Skeletal muscle satellite cell (primary cell): ENCODE data around the gene ISM1.

ENCODE experiments used
- H3K27me3 ChIP-seq: 2 replicates; pipeline ENCODE4 v1.7.0; 2013; ENCODE audit warnings: low read length; ENCODE audit not compliant: control insufficient read depth, insufficient read depth
- H3K36me3 ChIP-seq: 2 replicates; pipeline ENCODE4 v1.7.0; 2013; ENCODE audit warnings: mild to moderate bottlenecking, control low read depth, low read length; ENCODE audit not compliant: insufficient read depth
- H3K4me1 ChIP-seq: 2 replicates; pipeline ENCODE4 v1.7.0; 2013; ENCODE audit warnings: low read length; ENCODE audit not compliant: control insufficient read depth, insufficient read depth
- H3K4me2 ChIP-seq: 2 replicates; pipeline ENCODE4 v1.7.0; 2013; ENCODE audit warnings: mild to moderate bottlenecking, low read length
- H3K4me3 ChIP-seq: 2 replicates; pipeline ENCODE4 v1.7.0; 2013; ENCODE audit warnings: low read length
- H3K9ac ChIP-seq: 2 replicates; pipeline ENCODE4 v1.7.0; 2013; ENCODE audit warnings: mild to moderate bottlenecking, low read depth, low read length, moderate library complexity
- H3K9me3 ChIP-seq: replicated peaks from 2 replicates; pipeline ENCODE4 v1.7.0; 2013; ENCODE audit warnings: mild to moderate bottlenecking, control low read depth, low read length

Gene ISM1

DNA sequence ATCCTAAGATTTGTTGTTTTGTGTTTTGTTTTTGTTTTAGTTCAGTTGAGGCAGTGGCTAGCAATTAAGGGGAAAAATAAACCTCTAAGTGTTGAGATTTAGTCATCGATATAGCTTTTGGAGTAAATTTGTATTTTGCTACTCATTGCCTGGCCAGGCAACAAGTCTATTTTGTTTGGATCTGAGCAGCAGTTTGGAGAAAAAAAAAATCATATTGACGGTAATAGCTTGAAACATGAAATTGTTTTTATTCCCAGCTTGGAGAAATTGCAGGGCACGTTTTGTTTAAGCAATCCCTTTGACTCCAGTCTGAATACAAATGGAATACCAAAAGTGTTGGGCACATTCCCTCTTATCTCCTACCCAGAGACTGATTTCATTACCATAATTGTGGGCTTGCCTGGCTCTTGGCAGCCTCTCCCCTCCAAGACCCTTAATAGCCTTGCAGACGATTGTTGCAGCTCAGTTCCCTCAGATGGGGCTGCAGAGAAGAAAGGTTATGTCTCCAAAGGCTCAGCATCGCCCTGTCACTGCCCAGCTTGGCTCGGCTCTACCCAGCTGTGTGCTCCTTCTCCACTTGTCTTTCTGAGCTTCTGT is 56.0 kb downstream of the ISM1 start:
- no peak overlapping the region for H3K4me3 ChIP-seq
- H3K4me1 ChIP-seq, result no peaks in the 10 kb centered on the region
- no peaks in the 10 kb centered on the region for H3K36me3 ChIP-seq
- no peak overlapping the region for H3K4me2 ChIP-seq
- H3K27me3 ChIP-seq, result peaks cover 8% of the 10 kb centered on the region
- H3K9me3 ChIP-seq, result no peaks in the 10 kb centered on the region
- no peak overlapping the region for H3K9ac ChIP-seq

DNA sequence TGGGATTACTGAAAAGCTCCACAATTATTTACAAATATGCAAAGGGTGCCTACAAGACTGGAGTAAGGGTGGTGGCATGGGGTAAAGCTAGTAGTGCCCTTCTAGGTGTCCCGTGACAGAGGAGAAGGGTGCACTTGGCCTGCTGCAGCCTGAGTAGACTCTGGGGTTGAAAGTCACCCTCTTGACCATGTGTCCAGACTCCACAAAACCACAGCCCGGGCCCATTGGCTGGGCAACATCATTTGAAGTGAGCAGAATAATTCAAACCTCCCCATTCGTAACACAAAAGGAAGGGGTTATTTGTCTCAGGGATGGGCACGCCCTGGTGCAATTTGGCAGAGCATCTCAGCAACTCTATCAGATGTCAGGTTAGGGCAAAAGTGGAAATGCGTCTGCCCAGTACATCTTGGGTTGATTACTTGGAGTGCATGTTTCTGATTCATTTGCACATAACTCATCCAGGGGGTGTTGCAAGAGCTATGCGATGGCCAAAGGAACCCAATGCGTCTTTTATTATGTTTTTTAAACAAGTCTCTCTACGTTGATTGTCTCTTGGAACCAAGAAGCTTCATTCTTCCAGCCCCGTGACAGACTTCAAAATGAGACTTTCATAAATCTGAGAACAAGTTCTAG is 56.7 kb downstream of the ISM1 start:
- H3K9me3 ChIP-seq, result no peaks in the 10 kb centered on the region
- H3K9ac ChIP-seq, result no peak overlapping the region
- no peaks in the 10 kb centered on the region for H3K4me1 ChIP-seq
- no peak overlapping the region for H3K4me2 ChIP-seq
- peaks cover 8% of the 10 kb centered on the region for H3K27me3 ChIP-seq
- no peaks in the 10 kb centered on the region for H3K36me3 ChIP-seq
- H3K4me3 ChIP-seq, result no peak overlapping the region

DNA sequence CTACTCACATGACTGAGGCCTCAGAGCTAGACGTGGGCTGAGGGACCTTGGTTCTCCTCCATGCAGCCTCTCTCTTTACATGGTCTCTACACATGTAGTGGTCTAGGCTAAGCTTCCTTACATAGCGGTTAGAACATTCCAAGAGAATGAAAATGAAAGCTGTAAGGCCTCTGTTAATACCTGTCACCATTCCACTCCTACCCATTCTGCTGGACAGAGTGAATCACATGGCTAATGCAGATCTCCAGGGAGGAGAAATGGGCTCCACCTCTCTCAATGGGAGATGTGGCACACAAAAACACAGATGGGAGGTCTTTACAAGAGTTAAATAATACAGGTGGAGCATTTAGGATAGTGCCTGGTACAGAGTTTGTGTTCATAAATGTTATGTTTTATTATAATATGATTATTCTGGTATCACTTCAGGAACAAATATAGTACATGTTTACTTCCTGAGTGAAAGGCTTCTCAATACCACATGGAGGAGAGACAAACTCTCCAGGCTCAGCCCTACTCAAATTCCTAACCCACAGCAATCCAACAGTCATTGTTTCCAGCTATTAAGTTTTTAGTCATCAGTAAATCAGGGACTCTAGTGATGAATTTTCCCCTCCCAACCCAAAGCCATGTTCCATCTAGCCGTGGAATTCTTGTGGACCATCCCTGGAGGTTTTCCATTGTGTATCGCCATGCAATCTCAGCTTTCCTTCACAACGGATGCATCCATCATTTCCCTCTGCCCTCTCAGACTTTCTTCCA is 57.9 kb downstream of the ISM1 start:
- no peak overlapping the region for H3K9ac ChIP-seq
- H3K4me1 ChIP-seq, result no peaks in the 10 kb centered on the region
- no peaks in the 10 kb centered on the region for H3K9me3 ChIP-seq
- H3K36me3 ChIP-seq, result no peaks in the 10 kb centered on the region
- H3K4me3 ChIP-seq, result no peak overlapping the region
- no peak overlapping the region for H3K4me2 ChIP-seq
- H3K27me3 ChIP-seq, result peaks cover 3% of the 10 kb centered on the region

DNA sequence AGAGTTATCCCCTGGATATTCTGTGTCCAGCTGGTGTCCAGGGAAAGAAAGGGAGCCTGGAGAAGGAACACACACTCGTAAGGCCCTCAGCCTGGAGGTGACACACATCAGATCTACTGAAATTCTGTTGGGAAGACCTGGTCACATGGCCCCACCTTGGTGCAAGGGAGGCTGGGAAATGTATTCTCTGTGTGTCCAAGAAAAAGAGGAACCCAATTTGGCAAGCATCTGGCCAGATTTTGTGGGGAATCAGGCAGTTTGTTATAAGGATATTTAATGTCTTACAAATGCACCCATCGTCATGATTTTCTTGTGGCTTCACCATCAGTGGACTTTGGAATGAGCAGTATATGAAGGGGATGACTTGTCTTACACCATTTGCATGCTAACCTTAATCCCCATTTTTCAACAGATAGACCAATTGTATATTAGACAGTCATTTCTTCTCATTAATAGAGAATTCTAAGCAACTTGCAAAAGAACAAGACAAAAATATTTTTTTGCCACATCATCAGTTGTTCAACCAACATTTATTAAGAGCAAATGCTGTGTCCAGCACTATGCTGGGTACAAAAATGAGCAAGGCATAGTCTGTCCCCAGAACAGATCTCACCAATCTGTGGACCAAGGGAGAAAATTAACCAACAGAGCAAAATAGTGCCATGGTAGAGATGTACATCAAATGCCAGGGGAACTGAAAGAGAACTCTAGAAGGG is 59.7 kb downstream of the ISM1 start:
- no peak overlapping the region for H3K4me2 ChIP-seq
- no peaks in the 10 kb centered on the region for H3K36me3 ChIP-seq
- H3K4me1 ChIP-seq, result no peaks in the 10 kb centered on the region
- no peaks in the 10 kb centered on the region for H3K9me3 ChIP-seq
- H3K27me3 ChIP-seq, result no peaks in the 10 kb centered on the region
- no peak overlapping the region for H3K9ac ChIP-seq
- no peak overlapping the region for H3K4me3 ChIP-seq

DNA sequence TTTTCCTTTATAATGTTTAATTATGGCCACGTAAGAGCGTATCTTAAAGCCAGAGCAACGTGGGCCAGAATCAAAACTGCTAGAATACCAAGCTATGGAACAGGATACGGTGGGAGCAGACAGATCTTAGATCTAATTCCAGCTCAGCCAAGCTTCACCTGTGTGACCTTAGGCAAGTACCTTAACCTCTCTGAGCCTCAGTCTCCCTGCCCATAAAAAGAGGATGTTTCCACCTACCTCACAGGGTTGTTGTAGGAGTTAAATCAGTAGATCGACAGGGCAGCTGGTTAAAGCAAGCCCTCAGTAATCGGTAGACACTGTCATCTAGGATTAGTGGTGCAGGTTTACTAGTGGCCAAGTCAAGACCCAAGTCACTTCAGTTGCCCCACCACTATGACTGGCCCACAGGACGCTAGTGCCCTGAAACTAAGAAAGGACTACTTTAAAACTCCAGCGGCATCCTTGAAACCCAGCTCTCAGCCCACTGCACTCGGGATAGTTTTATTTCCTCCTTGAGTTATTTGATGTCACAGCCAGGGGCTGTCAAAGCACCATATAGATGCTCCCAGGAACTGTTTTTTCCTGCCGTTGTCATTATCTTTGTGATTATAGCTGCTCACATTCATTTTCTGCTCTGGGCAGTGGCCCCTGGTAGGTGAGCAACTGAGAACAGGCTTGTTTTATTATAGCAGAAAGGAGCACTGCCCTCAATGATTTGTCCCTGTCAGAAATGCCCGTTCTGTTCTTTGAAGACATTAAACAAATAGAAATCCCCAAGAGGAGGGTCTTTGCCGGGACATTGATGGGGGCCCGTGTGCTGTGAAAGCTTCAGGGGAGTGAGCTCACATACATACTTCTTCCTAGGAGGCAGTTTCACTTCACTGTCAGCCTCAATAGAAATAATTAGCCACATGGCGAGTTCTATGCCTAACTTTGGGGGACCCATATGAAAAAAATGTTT is 63.1 kb downstream of the ISM1 start:
- Histone ChIP-seq H3K36me3 (no peaks in the 10 kb centered on the region), H3K9me3 (no peaks in the 10 kb centered on the region), H3K4me2 (no peak overlapping the region), H3K4me3 (no peak overlapping the region), H3K4me1 (no peaks in the 10 kb centered on the region), H3K9ac (no peak overlapping the region), H3K27me3 (no peaks in the 10 kb centered on the region)

DNA sequence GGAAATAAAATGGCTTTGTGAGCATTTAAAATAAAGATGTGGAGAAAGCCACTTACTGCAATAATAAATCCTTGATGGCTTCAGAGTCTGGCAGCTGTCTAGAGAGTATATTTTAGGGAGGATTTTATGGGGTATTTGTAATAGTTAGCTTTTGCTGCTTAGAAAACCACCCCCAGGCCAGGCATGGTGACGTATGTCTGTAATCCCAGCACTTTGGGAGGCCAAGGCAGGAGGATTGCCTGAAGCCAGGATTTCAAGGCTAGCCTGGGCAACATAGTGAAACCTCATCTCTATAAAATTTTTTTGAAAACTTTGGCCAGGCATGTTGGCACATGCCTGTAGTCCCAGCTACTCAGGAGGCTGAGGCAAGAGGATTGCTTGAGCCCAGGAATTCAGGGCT is 63.8 kb downstream of the ISM1 start:
- H3K4me3 ChIP-seq, result no peak overlapping the region
- H3K9ac ChIP-seq, result no peak overlapping the region
- no peak overlapping the region for H3K4me2 ChIP-seq
- no peaks in the 10 kb centered on the region for H3K27me3 ChIP-seq
- H3K36me3 ChIP-seq, result no peaks in the 10 kb centered on the region
- no peaks in the 10 kb centered on the region for H3K9me3 ChIP-seq
- H3K4me1 ChIP-seq, result no peaks in the 10 kb centered on the region

DNA sequence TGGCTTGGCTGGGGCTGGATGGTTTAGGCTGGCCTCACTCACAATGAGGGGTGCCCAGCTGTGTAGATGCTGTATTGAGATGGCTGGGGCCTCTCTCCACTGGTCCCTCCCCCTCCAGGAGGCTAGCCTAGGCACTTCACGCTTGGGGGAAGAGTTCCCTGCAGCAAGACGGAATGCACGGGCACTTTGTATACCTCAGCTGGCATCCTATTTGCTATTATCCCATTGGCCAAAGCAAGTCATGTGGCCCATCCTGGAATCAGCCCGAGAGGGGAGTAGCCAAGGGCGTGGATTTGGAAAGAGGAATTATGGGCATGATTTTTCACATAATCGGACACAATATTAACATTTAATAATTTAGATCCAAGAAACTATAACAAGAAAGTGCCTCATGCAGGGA is 64.3 kb downstream of the ISM1 start:
- no peaks in the 10 kb centered on the region for H3K27me3 ChIP-seq
- H3K4me2 ChIP-seq, result no peak overlapping the region
- no peak overlapping the region for H3K4me3 ChIP-seq
- H3K4me1 ChIP-seq, result no peaks in the 10 kb centered on the region
- no peak overlapping the region for H3K9ac ChIP-seq
- H3K9me3 ChIP-seq, result no peaks in the 10 kb centered on the region
- no peaks in the 10 kb centered on the region for H3K36me3 ChIP-seq

DNA sequence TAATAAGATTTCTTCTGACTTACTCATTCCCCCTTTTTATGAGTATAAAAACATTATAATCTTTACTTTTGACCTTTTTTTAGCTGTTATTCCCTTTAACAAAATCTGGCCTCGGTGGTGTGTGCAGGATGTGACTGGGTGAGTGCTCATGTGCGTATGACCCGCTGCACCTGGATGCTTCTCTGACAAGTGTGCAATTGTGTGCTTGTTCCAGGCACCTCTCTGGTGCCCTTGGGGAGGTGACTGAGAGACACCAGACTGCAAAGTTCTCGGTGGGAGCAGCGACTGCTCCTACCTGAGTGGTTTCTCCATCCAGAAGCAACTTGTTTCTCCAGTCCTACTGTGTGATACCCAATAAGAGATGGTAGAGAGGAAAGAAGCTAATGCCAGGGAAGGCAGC is 65.0 kb downstream of the ISM1 start:
- Histone ChIP-seq H3K27me3 (no peaks in the 10 kb centered on the region), H3K36me3 (no peaks in the 10 kb centered on the region), H3K9ac (no peak overlapping the region), H3K9me3 (no peaks in the 10 kb centered on the region), H3K4me1 (no peaks in the 10 kb centered on the region), H3K4me2 (no peak overlapping the region), H3K4me3 (no peak overlapping the region)

DNA sequence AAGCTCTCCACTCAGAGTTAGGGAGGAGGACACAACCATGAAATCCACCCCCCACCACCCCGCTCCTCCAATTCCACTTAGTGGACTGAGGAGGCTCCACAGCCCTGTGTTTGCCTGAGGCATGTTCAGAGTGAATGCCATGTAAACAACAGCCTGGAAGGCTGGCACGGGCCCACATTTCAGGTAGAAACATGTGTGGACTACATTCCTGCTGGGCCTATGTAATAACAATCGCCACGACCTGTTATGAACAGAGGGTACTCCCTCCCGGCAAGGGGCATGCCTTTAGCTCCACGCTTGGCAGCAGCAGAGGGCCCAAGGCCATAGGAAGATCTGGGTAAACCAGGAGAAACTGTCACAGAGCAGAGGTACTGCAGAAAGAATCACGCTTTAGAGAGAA is 65.5 kb downstream of the ISM1 start:
- no peak overlapping the region for H3K4me2 ChIP-seq
- no peak overlapping the region for H3K4me3 ChIP-seq
- no peaks in the 10 kb centered on the region for H3K9me3 ChIP-seq
- no peaks in the 10 kb centered on the region for H3K36me3 ChIP-seq
- H3K27me3 ChIP-seq, result no peaks in the 10 kb centered on the region
- H3K9ac ChIP-seq, result no peak overlapping the region
- no peaks in the 10 kb centered on the region for H3K4me1 ChIP-seq

DNA sequence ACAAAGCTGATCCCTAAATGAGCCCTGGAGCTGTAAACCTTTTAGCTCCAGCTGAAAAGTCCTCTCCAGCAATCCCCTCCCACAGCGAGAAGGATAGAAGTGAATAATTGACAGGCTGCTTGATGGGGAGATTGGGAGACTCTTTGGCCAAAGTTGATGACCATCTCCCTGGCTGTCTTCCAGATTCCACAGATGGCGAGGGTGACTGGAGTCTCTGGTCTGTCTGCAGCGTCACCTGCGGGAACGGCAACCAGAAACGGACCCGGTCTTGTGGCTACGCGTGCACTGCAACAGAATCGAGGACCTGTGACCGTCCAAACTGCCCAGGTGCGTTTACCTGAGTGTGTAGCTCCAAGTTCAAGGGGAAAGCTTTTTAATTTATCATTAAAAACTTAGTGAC is 67.3 kb downstream of the ISM1 start:
- H3K4me1 ChIP-seq, result no peaks in the 10 kb centered on the region
- no peak overlapping the region for H3K4me3 ChIP-seq
- H3K9me3 ChIP-seq, result no peaks in the 10 kb centered on the region
- peaks cover 4% of the 10 kb centered on the region for H3K27me3 ChIP-seq
- H3K4me2 ChIP-seq, result no peak overlapping the region
- no peak overlapping the region for H3K9ac ChIP-seq
- H3K36me3 ChIP-seq, result no peaks in the 10 kb centered on the region

DNA sequence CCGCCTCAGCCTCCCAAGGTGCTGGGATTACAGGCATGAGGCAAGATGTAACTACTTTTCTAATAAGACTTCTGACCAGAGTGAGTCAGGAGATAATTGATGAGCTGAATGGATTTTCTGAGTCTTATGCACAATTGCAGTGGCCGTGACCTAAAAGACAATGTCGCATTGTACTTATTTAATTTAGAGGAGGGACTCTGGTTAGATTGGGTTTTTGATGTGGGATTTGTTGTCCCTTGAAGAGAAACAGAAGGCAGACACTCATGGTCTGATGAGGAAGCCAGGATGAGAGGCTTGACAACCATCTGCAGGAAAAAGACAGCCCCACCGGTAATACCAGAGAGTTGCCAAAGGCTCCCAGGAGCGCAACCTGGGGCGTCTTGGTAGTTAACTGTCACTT is 68.0 kb downstream of the ISM1 start:
- Histone ChIP-seq H3K27me3 (peaks cover 4% of the 10 kb centered on the region), H3K4me3 (no peak overlapping the region), H3K36me3 (no peaks in the 10 kb centered on the region), H3K9ac (no peak overlapping the region), H3K4me1 (no peaks in the 10 kb centered on the region), H3K4me2 (no peak overlapping the region), H3K9me3 (no peaks in the 10 kb centered on the region)
